ENCODE results near the gene UXS1. TPM values are rescaled to one million over a fixed set of nuclear protein-coding genes. Genes with fewer than 3 reads are reported as not detected.

UXS1 gene
- total RNA-seq, 1 donor from 2014 or later: 60.0 TPM

DNA sequence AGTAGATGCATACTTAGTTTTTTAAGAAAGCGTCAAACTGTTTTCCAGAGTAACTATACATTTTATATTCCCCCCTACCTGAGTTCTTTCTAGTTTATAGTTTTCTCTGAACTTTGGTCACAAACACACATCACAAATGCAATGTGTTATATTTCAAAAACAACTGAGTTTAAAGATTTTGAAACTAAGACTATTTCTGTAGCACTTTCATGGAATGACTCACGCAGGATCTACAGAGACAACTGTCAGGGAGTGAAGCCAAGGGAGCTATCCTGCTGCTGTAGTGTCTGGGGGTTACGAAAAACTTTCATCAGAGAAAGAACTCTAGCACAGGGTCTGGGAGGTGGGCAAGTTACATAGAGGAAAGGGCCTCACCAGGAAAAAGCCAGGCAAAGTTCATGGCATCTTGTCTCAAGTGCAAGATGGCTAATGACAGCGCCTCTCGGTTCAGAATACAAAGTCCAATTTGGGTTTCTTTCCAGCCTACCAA, 66.8 kb downstream of the UXS1 start:
- Histone ChIP-seq H3K27me3 (ENCODE audit: low read depth) (no peaks in the 10 kb centered on the region), H3K9me3 (no peaks in the 10 kb centered on the region), H3K4me3 (no peak overlapping the region), H3K36me3 (peaks cover 28% of the 10 kb centered on the region), H3K4me1 (no peaks in the 10 kb centered on the region), H3K27ac (no peak overlapping the region)
- DNase-seq: no peak
- TF ChIP-seq CTCF (IDR thresholded peaks at IDR 0.05): no peak
- no peak for ATAC-seq
- intact Hi-C loops (cut with DNase I): no loop called here

DNA sequence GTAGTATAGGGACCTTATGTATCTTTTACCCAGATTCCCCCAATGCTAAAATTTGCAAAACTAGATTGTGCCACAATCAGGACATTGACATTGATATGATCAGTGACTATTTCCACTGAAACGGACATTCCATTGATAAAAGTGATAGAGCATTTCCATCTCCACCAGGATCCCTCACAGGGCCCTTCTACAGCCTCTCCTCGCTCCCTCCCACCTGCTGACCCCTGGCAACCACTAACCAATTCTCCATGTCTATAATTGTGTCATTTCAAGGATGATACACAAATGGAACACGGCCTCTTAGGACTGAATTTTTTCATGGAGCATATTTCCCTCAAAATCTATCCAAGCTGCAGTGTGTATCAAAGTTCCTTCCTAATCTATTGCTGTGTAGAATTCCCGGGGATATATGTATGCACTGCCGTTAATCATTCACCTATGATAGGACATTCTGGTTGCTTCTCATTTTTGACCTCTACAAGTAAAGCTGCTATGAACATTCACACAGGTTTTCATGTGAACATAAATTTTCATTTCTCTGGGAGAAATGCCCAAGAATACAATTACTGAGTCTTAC, 67.3 kb downstream of the UXS1 start:
- ATAC-seq (no peak), DNase-seq (no peak)
- H3K4me1 ChIP-seq: no peaks in the 10 kb centered on the region
- no peaks in the 10 kb centered on the region for H3K27me3 ChIP-seq (ENCODE audit: low read depth)
- peaks cover 34% of the 10 kb centered on the region for H3K36me3 ChIP-seq
- intact Hi-C loops (cut with DNase I): no loop called here
- TF ChIP-seq CTCF (IDR thresholded peaks at IDR 0.05): no peak
- no peaks in the 10 kb centered on the region for H3K9me3 ChIP-seq
- H3K4me3 ChIP-seq: no peak overlapping the region
- H3K27ac ChIP-seq: no peak overlapping the region

GRCh38 chr2:106126295-106126694, 67.8 kb downstream of the UXS1 start:
- ATAC-seq: no peak
- Histone ChIP-seq H3K9me3 (no peaks in the 10 kb centered on the region), H3K27me3 (ENCODE audit: low read depth) (no peaks in the 10 kb centered on the region), H3K4me1 (no peaks in the 10 kb centered on the region), H3K36me3 (peaks cover 39% of the 10 kb centered on the region), H3K27ac (no peak overlapping the region), H3K4me3 (no peak overlapping the region)
- intact Hi-C loops (cut with DNase I): no loop called here
- no peak for DNase-seq
- no peak for TF ChIP-seq CTCF (IDR thresholded peaks at IDR 0.05)

DNA sequence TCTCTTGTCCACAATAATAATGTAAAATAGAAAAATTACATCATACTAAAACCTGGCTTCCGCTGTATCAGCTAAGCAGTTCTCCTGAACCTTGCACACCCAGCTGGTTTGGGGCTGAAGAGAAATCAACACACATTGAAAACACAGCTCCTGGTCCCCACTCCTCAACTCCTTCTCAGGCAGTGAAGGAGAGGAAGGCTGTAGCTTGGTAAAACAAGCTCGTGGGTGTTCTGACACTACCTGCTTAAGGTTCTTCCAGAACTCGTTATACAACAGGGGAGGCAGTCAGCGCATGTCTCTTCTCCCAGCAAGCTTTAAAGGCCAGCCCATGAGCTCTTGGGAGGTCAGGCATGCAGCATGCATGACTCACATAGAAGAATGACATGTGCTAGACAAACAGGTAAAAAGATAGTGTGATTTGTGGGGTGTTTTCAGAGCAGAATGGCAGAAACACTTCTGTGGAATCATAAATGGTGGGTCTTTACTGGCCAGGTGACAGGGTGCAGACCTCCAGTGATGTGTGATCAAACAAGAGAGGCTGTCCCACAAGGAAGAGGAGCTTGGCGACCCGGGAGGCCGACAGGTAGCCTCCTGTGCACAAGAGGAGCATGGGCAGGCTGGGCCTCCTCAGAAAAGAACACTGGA, 69.1 kb downstream of the UXS1 start:
- H3K36me3 ChIP-seq: peaks cover 51% of the 10 kb centered on the region
- peak; percentile 55 to 81 for ATAC-seq

GRCh38 chr2:106124106-106124756, 69.9 kb downstream of the UXS1 start:
- DNase-seq (no peak), ATAC-seq (peak in 1 of 2 donors; percentile 63)
- H3K27ac ChIP-seq: no peak overlapping the region
- intact Hi-C loops (cut with DNase I): no loop called here
- H3K27me3 ChIP-seq (ENCODE audit: low read depth): no peaks in the 10 kb centered on the region
- no peaks in the 10 kb centered on the region for H3K9me3 ChIP-seq
- peaks cover 53% of the 10 kb centered on the region for H3K36me3 ChIP-seq
- H3K4me1 ChIP-seq: no peaks in the 10 kb centered on the region
- H3K4me3 ChIP-seq: no peak overlapping the region
- TF ChIP-seq CTCF (IDR thresholded peaks at IDR 0.05): no peak

More for the DNA sequence above, 69.1 kb downstream of the UXS1 start:
- H3K4me3 ChIP-seq: no peak overlapping the region
- TF ChIP-seq CTCF (IDR thresholded peaks at IDR 0.05): no peak
- no peak overlapping the region for H3K27ac ChIP-seq
- no peaks in the 10 kb centered on the region for H3K9me3 ChIP-seq
- no peaks in the 10 kb centered on the region for H3K27me3 ChIP-seq (ENCODE audit: low read depth)
- DNase-seq: no peak
- no peaks in the 10 kb centered on the region for H3K4me1 ChIP-seq
- intact Hi-C loops (cut with DNase I): no loop called here
